DOHH2 (cell line): ENCODE data around the gene VPS13A.

Source experiments
- H3F3A ChIP-seq: fragments of 200-600 bp; sonication (generic), shearing (Covaris generic); 2 replicates; pipeline ENCODE4 v1.6.0; 2016; ENCODE audit warnings: antibody characterized with exemption, mild to moderate bottlenecking; ENCODE audit not compliant: control insufficient read depth, insufficient read depth
- H3K27ac ChIP-seq: fragments of 200-600 bp; sonication (generic); 2 replicates; pipeline ENCODE4 v1.5.1; 2014; ENCODE audit warnings: low read depth, mild to moderate bottlenecking, low read length, moderate library complexity
- H3K27me3 ChIP-seq: fragments of 200-600 bp; sonication (generic); 2 replicates; pipeline ENCODE4 v1.6.1; 2014; ENCODE audit warnings: mild to moderate bottlenecking, low read length, mixed read lengths; ENCODE audit not compliant: control insufficient read depth
- H3K36me3 ChIP-seq: fragments of 200-600 bp; sonication (generic); 2 replicates; pipeline ENCODE4 v1.6.1; 2014; ENCODE audit warnings: mild to moderate bottlenecking, low read length, moderate library complexity, mixed read lengths; ENCODE audit not compliant: control insufficient read depth
- H3K4me1 ChIP-seq: fragments of 200-600 bp; sonication (generic); 2 replicates; pipeline ENCODE4 v1.6.1; 2014; ENCODE audit warnings: mild to moderate bottlenecking, low read length, mixed read lengths; ENCODE audit not compliant: control insufficient read depth
- H3K4me2 ChIP-seq: fragments of 200-600 bp; sonication (generic); 2 replicates; pipeline ENCODE4 v1.6.0; 2014; ENCODE audit warnings: mild to moderate bottlenecking, low read length, moderate library complexity
- H3K4me3 ChIP-seq: fragments of 200-600 bp; sonication (generic); 2 replicates; pipeline ENCODE4 v1.5.1; 2014; ENCODE audit warnings: mild to moderate bottlenecking, low read length, mixed read lengths
- H3K79me2 ChIP-seq: fragments of 200-600 bp; sonication (generic); 2 replicates; pipeline ENCODE4 v1.6.1; 2014; ENCODE audit warnings: mild to moderate bottlenecking, low read length, mixed read lengths; ENCODE audit not compliant: control insufficient read depth
- H3K9me2 ChIP-seq: fragments of 200-600 bp; sonication (generic); replicated peaks from 2 replicates; pipeline ENCODE4 v1.6.1; 2014; ENCODE audit warnings: mild to moderate bottlenecking, low read length, mixed read lengths; ENCODE audit not compliant: control insufficient read depth
- H3K9me3 ChIP-seq: fragments of 200-600 bp; sonication (generic); 2 replicates; pipeline ENCODE4 v1.6.1; 2014; ENCODE audit warnings: antibody characterized with exemption, low read length, mixed read lengths; ENCODE audit not compliant: control insufficient read depth, insufficient read depth
- H4K20me1 ChIP-seq: fragments of 200-600 bp; sonication (generic); 2 replicates; pipeline ENCODE4 v1.6.0; 2014; ENCODE audit warnings: low read depth, mild to moderate bottlenecking, antibody characterized with exemption, low read length, moderate library complexity; ENCODE audit not compliant: control insufficient read depth, insufficient read depth
- EZH2phosphoT487 ChIP-seq: fragments of 200-600 bp; sonication (generic); IDR thresholded peaks from 2 replicates; pipeline ENCODE4 v1.6.1; 2017; ENCODE audit warnings: borderline replicate concordance, mild to moderate bottlenecking, antibody characterized with exemption, low read length, moderate library complexity, mixed read lengths
- TF ChIP-seq, protein P1 (sequence below): fragments of 200-600 bp; sonication (generic); IDR thresholded peaks from one replicate; pipeline ENCODE4 v1.5.1; 2014; ENCODE audit warnings: antibody characterized with exemption, mild to moderate bottlenecking, low read depth, low read length; ENCODE audit not compliant: poor library complexity, severe bottlenecking

The VPS13A gene

GRCh38 chr9:77237896-77238295 lies 60.6 kb downstream of the VPS13A start:
- Histone ChIP-seq H3K4me2 (no peak overlapping the region), H3K4me3 (no peak overlapping the region), H3F3A (no peaks in the 10 kb centered on the region), H3K9me2 (no peaks in the 10 kb centered on the region), H3K9me3 (no peaks in the 10 kb centered on the region), H3K27ac (no peak overlapping the region), H4K20me1 (no peaks in the 10 kb centered on the region), H3K27me3 (no peaks in the 10 kb centered on the region), H3K79me2 (no peaks in the 10 kb centered on the region), H3K36me3 (peaks cover 17% of the 10 kb centered on the region), H3K4me1 (no peaks in the 10 kb centered on the region)
- TF ChIP-seq, protein P1, sequence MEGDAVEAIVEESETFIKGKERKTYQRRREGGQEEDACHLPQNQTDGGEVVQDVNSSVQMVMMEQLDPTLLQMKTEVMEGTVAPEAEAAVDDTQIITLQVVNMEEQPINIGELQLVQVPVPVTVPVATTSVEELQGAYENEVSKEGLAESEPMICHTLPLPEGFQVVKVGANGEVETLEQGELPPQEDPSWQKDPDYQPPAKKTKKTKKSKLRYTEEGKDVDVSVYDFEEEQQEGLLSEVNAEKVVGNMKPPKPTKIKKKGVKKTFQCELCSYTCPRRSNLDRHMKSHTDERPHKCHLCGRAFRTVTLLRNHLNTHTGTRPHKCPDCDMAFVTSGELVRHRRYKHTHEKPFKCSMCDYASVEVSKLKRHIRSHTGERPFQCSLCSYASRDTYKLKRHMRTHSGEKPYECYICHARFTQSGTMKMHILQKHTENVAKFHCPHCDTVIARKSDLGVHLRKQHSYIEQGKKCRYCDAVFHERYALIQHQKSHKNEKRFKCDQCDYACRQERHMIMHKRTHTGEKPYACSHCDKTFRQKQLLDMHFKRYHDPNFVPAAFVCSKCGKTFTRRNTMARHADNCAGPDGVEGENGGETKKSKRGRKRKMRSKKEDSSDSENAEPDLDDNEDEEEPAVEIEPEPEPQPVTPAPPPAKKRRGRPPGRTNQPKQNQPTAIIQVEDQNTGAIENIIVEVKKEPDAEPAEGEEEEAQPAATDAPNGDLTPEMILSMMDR = no peak
- no peak for TF ChIP-seq EZH2phosphoT487

- Histone ChIP-seq H3K4me2 (no peak overlapping the region), H3K4me3 (no peak overlapping the region), H3K36me3 (no peaks in the 10 kb centered on the region), H3K4me1 (no peaks in the 10 kb centered on the region), H3K9me3 (no peaks in the 10 kb centered on the region), H3K27me3 (no peaks in the 10 kb centered on the region), H3F3A (no peaks in the 10 kb centered on the region), H3K79me2 (no peaks in the 10 kb centered on the region), H4K20me1 (no peaks in the 10 kb centered on the region), H3K9me2 (no peaks in the 10 kb centered on the region), H3K27ac (no peak overlapping the region)
- no peak for TF ChIP-seq EZH2phosphoT487
- TF ChIP-seq, protein P1 = no peak
Observed at GRCh38 chr9:77251050-77251449, 73.7 kb downstream of the VPS13A start.

DNA sequence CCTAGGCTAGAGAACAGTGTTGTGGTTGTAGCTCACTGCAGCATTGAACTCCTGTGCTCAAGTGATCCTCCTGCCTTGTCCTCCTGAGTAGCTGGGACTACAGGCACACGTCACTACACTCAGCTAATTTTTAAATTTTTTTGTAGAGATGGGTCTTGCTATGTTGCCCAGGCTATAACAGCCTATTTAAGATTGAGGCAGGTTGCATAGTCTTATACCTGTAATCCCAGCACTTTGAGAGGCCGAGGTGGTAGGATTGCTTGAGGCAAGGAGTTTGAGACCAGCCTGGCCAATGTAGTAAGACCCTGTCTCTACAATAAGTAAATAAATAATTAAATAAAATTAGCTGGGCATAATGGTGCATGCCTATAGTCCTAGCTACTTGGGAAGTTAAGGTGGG lies 79.9 kb downstream of the VPS13A start:
- no peaks in the 10 kb centered on the region for H4K20me1 ChIP-seq
- 0 out of 2 replicates have a peak, but pooled peaks cover 4% of the 10 kb centered on the region for H3K36me3 ChIP-seq
- TF ChIP-seq EZH2phosphoT487 = no peak
- TF ChIP-seq, protein P1 = no peak
- H3K4me2 ChIP-seq = no peak overlapping the region
- H3K4me3 ChIP-seq = no peak overlapping the region
- H3K27ac ChIP-seq = no peak overlapping the region
- no peaks in the 10 kb centered on the region for H3K4me1 ChIP-seq
- no peaks in the 10 kb centered on the region for H3K79me2 ChIP-seq
- no peaks in the 10 kb centered on the region for H3K9me3 ChIP-seq
- no peaks in the 10 kb centered on the region for H3K9me2 ChIP-seq
- no peaks in the 10 kb centered on the region for H3K27me3 ChIP-seq
- no peaks in the 10 kb centered on the region for H3F3A ChIP-seq
